ENCODE results near the gene FAM180A.

Gene FAM180A

DNA sequence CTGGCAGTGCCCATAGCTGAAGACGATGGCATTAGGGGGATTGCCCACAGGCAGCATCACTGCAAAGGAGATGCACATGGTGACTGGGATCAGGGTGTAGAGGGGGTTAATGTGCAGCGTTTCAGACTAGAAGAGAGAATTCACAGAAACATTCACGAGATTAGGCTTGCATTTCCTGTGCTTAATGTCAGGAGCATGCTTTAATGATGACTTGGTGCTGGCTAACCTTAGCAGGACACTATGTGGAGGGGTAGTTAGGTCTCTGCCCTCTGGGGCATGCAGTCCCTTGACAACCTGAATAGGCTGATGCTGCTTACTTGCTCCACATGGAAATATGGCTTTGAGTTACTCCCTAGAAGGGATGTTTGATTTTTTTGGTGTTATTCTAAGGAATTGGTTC is 64.5 kb downstream of the FAM180A start:
- no peak for DNase-seq (ENCODE audit: low read depth, low spot score)

DNA sequence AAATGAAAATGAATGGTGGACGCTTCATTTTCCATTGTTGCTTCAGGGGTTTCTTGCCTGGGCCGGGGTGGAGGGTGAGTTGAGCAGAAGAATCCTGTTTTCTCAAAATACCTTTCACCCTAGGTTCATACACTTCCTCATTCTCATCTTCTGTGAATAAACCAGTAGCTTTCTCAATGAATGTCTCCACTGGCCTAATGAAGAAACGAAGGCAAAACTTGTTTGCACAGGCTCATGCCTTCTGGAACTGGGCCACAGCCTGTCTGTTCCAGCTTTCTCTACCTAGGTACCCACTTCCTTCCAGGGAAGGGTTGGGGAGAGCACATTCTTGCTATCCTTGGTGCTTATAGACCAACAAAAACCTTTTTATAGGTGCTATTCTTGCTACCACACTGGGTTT is 65.0 kb downstream of the FAM180A start:
- no peak for DNase-seq (ENCODE audit: low read depth, low spot score)

DNA sequence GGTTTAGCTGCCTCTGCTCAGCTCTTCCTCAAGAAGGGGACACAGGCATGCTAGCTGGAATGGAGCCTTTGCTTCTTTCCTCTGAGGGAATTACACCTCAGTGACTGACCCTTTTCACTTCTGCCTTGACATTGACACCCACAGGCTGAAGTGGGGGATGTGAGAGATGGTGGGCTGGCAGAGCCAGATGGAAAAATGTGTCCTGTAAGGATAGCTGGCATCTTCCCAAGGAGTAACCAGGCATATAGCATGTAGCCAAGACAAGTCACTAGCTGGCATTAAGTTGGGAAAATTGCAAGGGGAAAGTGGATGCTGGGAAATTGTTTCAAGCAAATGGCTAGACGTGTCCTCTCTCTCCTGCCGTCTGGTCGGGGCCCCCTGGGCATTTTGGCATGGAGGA is 66.4 kb downstream of the FAM180A start:
- DNase-seq (ENCODE audit: low read depth, low spot score) = no peak

DNA sequence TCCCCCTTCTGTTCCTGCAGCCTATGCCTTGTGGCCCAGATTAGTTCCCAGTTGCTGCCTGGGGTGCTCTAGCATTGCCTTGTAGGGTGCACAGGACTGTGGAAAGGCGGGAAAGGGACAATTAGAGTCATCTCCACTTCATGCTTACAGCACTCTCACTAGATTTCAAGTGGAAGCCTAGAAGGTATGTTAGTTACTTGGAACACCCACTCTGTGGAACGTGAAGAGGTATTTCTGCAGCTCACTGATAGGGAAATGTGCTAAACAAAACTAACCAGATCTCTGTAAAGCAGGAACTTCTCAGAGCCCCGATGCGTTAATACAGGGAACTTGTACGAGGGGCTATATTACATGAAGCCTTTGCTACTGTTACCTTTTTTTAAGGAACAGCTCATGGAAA is 66.9 kb downstream of the FAM180A start:
- no peak for DNase-seq (ENCODE audit: low read depth, low spot score)

Measured in astrocyte of the hippocampus (primary cell).